Nephron progenitor cell (in vitro differentiated cells): ENCODE results near the gene TMEM63B.

Experiments used
- DNase-seq: peaks from one replicate; pipeline ENCODE4 v3.0.0; 2021
- H3K27ac Mint-ChIP-seq: 2 replicates; pipeline ENCODE4 v1.8.0; 2021; ENCODE audit warnings: mild to moderate bottlenecking, moderate library complexity, mixed read lengths
- H3K27me3 Mint-ChIP-seq: 2 replicates; pipeline ENCODE4 v1.8.0; 2021; ENCODE audit warnings: mild to moderate bottlenecking, low read depth, mixed read lengths; ENCODE audit not compliant: poor library complexity
- H3K36me3 Mint-ChIP-seq: 2 replicates; pipeline ENCODE4 v1.8.0; 2021; ENCODE audit warnings: low read depth, mixed read lengths
- H3K4me1 Mint-ChIP-seq: 2 replicates; pipeline ENCODE4 v1.8.0; 2021; ENCODE audit warnings: mixed read lengths
- H3K4me3 Mint-ChIP-seq: 2 replicates; pipeline ENCODE4 v1.8.0; 2021; ENCODE audit warnings: mild to moderate bottlenecking, moderate library complexity, mixed read lengths
- H3K9me3 Mint-ChIP-seq: 2 replicates; pipeline ENCODE4 v1.8.0; 2021; ENCODE audit warnings: mild to moderate bottlenecking, moderate library complexity, mixed read lengths
- TF ChIP-seq, protein P1 (sequence below): fragments of 200-600 bp; sonication (generic); IDR thresholded peaks from 2 replicates; pipeline ENCODE4 v1.5.0; 2021; ENCODE audit warnings: antibody characterized with exemption

Gene TMEM63B

DNA sequence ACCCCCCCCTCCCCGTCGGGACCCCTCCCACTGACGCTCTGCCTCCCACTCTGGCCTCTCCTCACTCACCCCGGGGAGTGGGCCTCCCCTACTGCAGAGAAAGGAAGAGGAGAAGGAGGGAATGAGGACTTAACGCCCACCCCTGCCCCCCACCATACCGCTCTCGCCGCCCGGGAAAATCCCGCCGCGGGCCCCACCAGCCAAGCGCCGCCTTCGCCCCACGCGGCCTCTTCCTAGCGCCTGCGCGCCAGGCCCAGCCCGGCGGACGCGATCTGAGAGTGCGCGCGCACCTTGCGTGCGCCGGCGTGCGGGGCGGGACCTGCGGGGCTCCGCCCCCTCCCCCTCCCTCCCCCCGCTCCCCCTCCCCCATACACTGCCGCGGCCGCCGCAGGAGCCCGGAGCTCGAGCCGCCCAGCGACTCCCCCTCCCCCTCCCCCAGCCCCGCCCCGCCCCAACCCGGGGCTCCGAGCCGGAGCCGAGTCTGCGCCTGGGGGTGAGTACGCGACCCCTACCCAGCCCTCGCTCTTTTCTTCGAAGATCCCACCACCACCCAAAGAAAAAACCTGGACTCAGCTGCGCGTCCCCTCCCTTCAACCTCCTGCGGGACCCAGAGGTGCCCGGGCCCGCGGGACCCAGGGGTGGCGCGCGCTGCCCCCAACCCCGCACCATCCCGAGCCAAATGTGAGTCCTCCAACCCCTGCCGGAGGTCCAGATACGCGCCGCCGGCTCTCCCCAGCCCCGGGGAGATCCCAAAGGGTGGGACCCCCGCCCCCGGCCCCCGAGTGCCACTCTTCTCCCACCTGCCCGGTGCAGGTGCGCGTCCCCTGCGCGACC is at the start of gene TMEM63B, which contains the start of gene MRPL14:
Gene TMEM63B (plus strand): TSS at position 369 of the 834 bp plus-strand sequence. CDS start 7,031 bp downstream, outside the sequence.
Gene MRPL14 (minus strand): TSS at position 267 of the 834 bp plus-strand sequence. CDS start 10,841 bp downstream, outside the sequence.
- TF ChIP-seq, protein P1, sequence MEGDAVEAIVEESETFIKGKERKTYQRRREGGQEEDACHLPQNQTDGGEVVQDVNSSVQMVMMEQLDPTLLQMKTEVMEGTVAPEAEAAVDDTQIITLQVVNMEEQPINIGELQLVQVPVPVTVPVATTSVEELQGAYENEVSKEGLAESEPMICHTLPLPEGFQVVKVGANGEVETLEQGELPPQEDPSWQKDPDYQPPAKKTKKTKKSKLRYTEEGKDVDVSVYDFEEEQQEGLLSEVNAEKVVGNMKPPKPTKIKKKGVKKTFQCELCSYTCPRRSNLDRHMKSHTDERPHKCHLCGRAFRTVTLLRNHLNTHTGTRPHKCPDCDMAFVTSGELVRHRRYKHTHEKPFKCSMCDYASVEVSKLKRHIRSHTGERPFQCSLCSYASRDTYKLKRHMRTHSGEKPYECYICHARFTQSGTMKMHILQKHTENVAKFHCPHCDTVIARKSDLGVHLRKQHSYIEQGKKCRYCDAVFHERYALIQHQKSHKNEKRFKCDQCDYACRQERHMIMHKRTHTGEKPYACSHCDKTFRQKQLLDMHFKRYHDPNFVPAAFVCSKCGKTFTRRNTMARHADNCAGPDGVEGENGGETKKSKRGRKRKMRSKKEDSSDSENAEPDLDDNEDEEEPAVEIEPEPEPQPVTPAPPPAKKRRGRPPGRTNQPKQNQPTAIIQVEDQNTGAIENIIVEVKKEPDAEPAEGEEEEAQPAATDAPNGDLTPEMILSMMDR = no peak
- no peaks in the 10 kb centered on the region for H3K9me3 Mint-ChIP-seq
- peak within 1 kb of the TSS; percentile 93 for H3K4me3 Mint-ChIP-seq
- peaks cover 56% of the 10 kb centered on the region for H3K4me1 Mint-ChIP-seq
- peak; percentile 91 for DNase-seq
- H3K27me3 Mint-ChIP-seq = peaks cover 14% of the 10 kb centered on the region
- H3K36me3 Mint-ChIP-seq = peaks cover 14% of the 10 kb centered on the region
- peak within 1 kb of the TSS; percentile 94 for H3K27ac Mint-ChIP-seq

DNA sequence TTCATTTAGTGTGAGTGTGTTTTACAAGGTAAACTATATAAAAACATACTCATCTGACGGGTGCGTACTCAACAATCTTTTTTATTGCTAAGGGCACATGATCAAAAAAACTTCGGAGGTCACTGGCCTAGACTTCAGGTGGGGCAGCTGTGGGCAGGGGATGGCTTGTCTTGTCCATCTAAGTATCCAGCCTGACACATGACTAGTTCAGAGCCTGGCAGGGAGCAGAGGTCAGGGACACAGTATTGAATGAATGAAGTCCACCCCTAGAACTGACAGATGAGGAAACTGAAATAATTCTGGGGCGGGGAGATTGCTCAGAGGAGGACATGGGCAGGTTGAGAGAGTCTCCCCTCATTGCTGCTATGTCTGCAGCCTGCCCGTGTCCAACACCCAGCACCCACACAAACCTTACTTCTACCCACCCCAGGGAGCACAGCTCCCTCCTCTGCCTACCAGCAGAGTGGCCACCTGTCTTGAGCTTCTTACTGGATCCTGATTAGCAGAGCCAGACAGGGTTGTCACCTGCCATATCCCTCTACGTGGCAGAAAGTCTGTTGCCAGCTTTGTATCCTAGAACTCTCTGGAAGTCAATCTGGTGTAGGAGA is 49.0 kb upstream of the TMEM63B start:
- Mint-ChIP-seq H3K27me3 (peaks cover 9% of the 10 kb centered on the region), H3K4me3 (peak overlapping the region; percentile 27), H3K36me3 (peaks cover 4% of the 10 kb centered on the region), H3K27ac (no peak overlapping the region), H3K4me1 (peaks cover 64% of the 10 kb centered on the region), H3K9me3 (no peaks in the 10 kb centered on the region)
- TF ChIP-seq, protein P1 = no peak
- DNase-seq = no peak

DNA sequence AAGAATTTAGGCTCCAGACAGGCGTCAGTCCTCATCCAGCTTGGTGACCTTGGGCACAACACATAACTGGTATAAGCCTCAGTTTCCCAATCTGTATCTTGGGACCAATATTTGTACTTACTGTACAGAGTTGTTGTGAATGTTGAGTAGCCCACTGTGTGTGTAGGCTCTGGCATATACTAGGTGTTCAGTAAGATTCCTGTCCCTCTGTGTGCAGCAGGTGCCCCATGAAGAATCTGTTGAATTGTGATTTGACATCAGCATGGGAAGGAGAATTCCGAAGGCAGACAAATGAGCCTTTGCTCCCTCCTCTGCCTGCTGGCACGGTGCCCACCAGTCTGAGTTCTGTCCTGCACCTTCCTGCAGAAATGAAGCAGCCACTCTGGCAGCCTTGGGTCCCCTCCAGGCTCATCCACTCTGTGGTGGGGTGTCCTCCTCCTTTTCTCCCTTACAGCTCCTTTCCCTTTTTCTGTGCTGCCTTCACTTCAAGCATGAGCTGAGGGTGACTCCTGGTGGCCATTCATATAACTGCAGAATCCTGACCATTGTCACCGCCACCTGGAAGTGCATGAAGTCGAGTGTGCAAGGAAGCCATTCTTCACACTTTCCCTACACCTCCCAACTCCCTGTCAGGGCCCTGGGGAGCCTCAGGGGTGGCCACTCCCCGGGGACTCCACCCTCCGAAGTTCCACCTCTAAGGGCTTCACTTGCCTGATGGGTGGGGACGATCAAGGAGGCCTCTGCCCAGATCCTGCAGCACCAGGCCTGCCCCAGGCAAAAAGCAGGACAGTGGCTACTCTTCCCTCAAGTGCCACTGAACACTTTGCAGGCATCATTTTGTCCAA is 48.3 kb upstream of the TMEM63B start:
- DNase-seq = peak; percentile 79
- Mint-ChIP-seq H3K9me3 (no peaks in the 10 kb centered on the region), H3K4me3 (no peak overlapping the region), H3K27me3 (peaks cover 9% of the 10 kb centered on the region), H3K36me3 (peaks cover 4% of the 10 kb centered on the region), H3K4me1 (peaks cover 59% of the 10 kb centered on the region), H3K27ac (no peak overlapping the region)
- TF ChIP-seq, protein P1 = peak; percentile 92

DNA sequence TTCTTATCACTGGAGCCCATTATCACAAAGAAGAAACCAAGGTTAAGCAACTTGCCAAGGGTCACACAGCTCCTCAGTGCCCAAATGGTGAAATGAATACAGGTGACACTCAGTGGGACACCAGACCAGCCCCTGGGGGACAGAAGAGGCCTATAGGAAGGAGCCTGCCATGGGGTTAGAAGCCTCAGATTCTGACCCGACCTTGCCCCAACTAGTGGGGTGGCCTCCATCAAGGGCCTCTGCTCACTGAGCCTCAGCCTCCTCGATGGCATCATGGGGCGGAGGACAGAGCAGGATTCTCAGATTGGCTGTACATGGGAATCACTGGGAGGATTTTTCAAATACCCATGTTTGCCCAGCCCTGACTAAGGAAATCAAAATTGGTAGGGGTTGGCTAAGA is 47.7 kb upstream of the TMEM63B start:
- H3K27me3 Mint-ChIP-seq = peaks cover 9% of the 10 kb centered on the region
- no peaks in the 10 kb centered on the region for H3K9me3 Mint-ChIP-seq
- H3K4me1 Mint-ChIP-seq = peaks cover 57% of the 10 kb centered on the region
- no peak overlapping the region for H3K4me3 Mint-ChIP-seq
- DNase-seq = no peak
- TF ChIP-seq, protein P1 = no peak
- H3K36me3 Mint-ChIP-seq = peaks cover 4% of the 10 kb centered on the region
- H3K27ac Mint-ChIP-seq = no peak overlapping the region

DNA sequence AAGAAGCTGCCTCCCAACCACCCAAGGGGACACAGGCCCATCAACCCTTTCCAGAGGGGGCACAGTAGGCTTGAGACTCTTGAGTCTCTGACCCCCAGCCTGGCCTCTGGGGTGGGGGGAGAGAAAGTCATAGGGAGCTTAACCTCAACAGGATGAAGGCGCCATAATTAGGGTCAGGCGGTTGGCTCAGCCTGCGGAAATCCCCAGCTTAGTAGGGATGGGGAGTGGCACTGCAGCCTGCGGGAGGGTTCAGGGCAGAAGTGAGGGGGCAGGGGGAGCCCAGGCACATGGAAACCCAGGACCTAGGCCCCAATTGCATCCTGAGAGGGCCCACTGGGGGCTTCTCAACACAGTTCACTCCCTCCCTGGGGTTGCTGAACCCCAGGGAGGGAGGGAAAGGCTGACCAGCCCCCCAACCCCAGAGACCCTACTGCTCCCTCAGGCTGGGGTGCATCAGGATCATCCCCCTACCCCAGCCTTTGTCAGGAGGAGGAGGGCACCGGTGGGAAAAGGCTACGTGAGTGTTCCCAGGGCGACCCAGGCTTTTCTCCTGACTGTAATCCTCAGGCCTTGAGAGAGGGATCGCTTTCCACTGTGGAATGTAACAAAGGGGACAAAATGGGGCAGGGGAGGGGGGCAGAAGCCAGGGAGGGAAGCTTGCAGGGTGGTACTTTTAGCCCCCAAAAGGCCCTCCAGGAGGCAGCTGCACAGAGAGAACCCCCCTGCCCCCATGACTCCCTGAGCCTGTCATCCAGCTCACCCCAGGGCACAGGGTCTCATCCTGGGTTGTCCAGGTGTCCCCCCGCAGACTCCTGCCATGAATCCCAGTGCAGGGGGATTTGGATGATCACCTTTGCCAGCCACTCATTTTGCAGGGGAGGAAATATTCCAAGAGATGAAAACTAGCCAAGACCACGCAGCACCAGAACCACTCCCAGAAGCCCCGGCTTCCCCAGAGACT is 46.5 kb upstream of the TMEM63B start:
- no peak overlapping the region for H3K27ac Mint-ChIP-seq
- peaks cover 4% of the 10 kb centered on the region for H3K36me3 Mint-ChIP-seq
- peaks cover 3% of the 10 kb centered on the region for H3K27me3 Mint-ChIP-seq
- peaks cover 57% of the 10 kb centered on the region for H3K4me1 Mint-ChIP-seq
- no peaks in the 10 kb centered on the region for H3K9me3 Mint-ChIP-seq
- TF ChIP-seq, protein P1 = no peak
- no peak overlapping the region for H3K4me3 Mint-ChIP-seq
- DNase-seq = no peak
